ENCODE data around the gene TMPRSS5. TPM values are rescaled to one million over a fixed set of nuclear protein-coding genes. Genes with fewer than 3 reads are reported as not detected.

The TMPRSS5 gene
- total and polyA plus RNA-seq, 2 of the 8 experiments (the other 6 are each of a cell fraction or from before 2014, with no cell fraction given), result 0.54 to 0.78 TPM

DNA sequence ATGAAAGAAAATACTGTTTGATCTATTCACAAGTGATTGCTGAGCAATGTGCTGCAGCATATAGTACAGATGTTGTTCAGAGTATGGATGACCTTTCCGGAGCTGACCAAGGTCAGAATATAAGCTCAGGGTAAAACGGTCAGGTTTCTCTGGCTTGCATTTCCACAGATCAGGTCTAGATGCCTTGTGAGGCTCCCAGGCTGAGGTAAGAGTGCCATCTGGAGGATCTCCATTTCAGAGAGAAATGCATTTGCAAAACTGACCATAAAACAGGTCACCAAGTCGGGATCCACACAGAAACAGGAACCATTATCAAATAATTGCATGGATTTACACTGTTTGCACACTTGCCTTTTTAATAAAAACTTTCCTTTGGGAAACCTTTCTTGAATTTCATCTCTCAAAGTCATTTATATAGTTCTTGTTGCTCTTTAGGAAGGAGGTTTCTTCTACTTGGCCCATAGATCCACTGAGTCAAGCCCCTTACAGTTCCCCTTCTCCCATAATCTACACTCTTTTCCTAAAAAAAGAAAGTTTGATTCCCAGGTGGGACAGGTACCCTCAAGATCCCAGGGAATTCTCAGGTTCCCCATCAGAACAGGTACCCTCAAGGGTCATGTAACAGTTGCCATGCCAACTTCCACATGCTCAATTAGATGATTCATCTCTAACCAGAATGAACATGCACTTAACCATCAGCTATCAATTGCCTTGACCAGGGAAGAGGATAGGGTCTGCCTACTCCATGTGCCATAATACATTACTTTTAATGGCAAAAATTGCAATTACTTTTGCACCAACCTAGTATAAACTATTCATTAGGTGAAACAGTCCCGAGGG, 25.0 kb upstream of the TMPRSS5 start:
- WGBS, 2 experiments (ENCODE audit: extremely low coverage in 1 of 2, insufficient coverage in 1 of 2, insufficient read length in 1 of 2, insufficient replicate concordance in 2 of 2, low coverage in 1 of 2, low lambda C conversion rate in 2 of 2, missing lambda C conversion rate in 1 of 2), result 65% methylated on average over 4 of the region's 4 CpGs; no CpG with 5 or more reads in 1 of the 2 experiments
- Histone ChIP-seq H3K27ac (ENCODE audit: low read depth, low read length) (no peak overlapping the region), H3K79me1 (ENCODE audit: low read depth, low read length) (no peaks in the 10 kb centered on the region), H3K9me3 (ENCODE audit: insufficient read depth in 2 of 2, low read depth in 1 of 2, low read length in 1 of 2) (no peaks in the 10 kb centered on the region), H2BK12ac (ENCODE audit: low read depth, low read length) (no peak overlapping the region), H3K56ac (replicated peaks; ENCODE audit: insufficient read length, low read depth, low read length) (no peak overlapping the region), H2AFZ (ENCODE audit: low read length) (no peak overlapping the region), H3K27me3 (replicated peaks in 1 of 4; ENCODE audit: control insufficient read depth in 3 of 4, extremely low read depth in 1 of 4, insufficient read depth in 3 of 4, low read length in 3 of 4) (no peaks in the 10 kb centered on the region), H2BK120ac (replicated peaks; ENCODE audit: low read depth, low read length) (no peak overlapping the region), H2BK5ac (ENCODE audit: low read depth, low read length) (no peak overlapping the region), H3K18ac (ENCODE audit: extremely low read depth, low read length) (no peak overlapping the region), H2BK20ac (ENCODE audit: low read length) (no peak overlapping the region), H3K4me2 (ENCODE audit: insufficient read depth in 1 of 2, low read depth in 2 of 2, low read length in 2 of 2) (no peak overlapping the region), H3K79me2 (ENCODE audit: control insufficient read depth in 1 of 2, insufficient read depth in 2 of 2, low read length in 2 of 2) (no peaks in the 10 kb centered on the region), H3K4me3 (ENCODE audit: extremely low read depth in 1 of 4, insufficient read depth in 2 of 4, low read depth in 3 of 4, low read length in 4 of 4) (no peak overlapping the region), H4K5ac (ENCODE audit: insufficient read length, low read depth, low read length) (no peak overlapping the region), H3K23me2 (ENCODE audit: low read depth, low read length) (no peaks in the 10 kb centered on the region), H3K23ac (ENCODE audit: insufficient read length) (no peak overlapping the region), H3K4me1 (replicated peaks in 1 of 4; ENCODE audit: control insufficient read depth in 3 of 4, insufficient read depth in 4 of 4, low read length in 3 of 4) (no peaks in the 10 kb centered on the region), H3K9ac (replicated peaks in 1 of 4; ENCODE audit: extremely low read depth in 1 of 4, low read depth in 3 of 4, low read length in 3 of 4) (no peak overlapping the region), H2BK15ac (ENCODE audit: low read length) (no peak overlapping the region), H3K36me3 (ENCODE audit: control insufficient read depth in 2 of 4, insufficient read depth in 4 of 4, low read length in 3 of 4) (peaks cover 0 to 21% (median 13%) of the 10 kb centered on the region in 4 experiments; a peak in 5 of 8 replicates), H4K8ac (ENCODE audit: extremely low read depth, insufficient read depth, low read length) (no peak overlapping the region), H4K20me1 (replicated peaks in 1 of 2; ENCODE audit: control insufficient read depth in 1 of 2, insufficient read depth in 2 of 2, low read length in 2 of 2) (no peaks in the 10 kb centered on the region), H3K14ac (ENCODE audit: insufficient read length) (no peak overlapping the region), H3K4ac (replicated peaks; ENCODE audit: insufficient read length, low read depth, low read length) (no peak overlapping the region), H2AK5ac (ENCODE audit: low read depth, low read length) (no peak overlapping the region), H4K91ac (replicated peaks; ENCODE audit: insufficient read length, low read length) (no peak overlapping the region)
- ChIA-PET CTCF (ENCODE audit: partially characterized antibody) (interaction anchor here (0.6 to 5.8 kb wide), 63 partner anchors 9 to 1452 kb away, joined by 3 to 64 read pairs (median 4); no protein-coding TSS in a partner anchor), POLR2A (ENCODE audit: partially characterized antibody) (no interaction called here)
- TF ChIP-seq, protein P1, sequence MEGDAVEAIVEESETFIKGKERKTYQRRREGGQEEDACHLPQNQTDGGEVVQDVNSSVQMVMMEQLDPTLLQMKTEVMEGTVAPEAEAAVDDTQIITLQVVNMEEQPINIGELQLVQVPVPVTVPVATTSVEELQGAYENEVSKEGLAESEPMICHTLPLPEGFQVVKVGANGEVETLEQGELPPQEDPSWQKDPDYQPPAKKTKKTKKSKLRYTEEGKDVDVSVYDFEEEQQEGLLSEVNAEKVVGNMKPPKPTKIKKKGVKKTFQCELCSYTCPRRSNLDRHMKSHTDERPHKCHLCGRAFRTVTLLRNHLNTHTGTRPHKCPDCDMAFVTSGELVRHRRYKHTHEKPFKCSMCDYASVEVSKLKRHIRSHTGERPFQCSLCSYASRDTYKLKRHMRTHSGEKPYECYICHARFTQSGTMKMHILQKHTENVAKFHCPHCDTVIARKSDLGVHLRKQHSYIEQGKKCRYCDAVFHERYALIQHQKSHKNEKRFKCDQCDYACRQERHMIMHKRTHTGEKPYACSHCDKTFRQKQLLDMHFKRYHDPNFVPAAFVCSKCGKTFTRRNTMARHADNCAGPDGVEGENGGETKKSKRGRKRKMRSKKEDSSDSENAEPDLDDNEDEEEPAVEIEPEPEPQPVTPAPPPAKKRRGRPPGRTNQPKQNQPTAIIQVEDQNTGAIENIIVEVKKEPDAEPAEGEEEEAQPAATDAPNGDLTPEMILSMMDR (IDR thresholded peaks at IDR 0.05; ENCODE audit: control extremely low read depth in 1 of 3, insufficient read depth in 1 of 3, low read depth in 1 of 3, low read length in 3 of 3), result peak; percentile 11 to 77 (median 69)
- TF ChIP-seq RAD21 (IDR thresholded peaks at IDR 0.05 in 1 of 2, conservative IDR thresholded peaks at IDR 0.05 in 1 of 2; ENCODE audit: low read depth in 2 of 2, low read length in 2 of 2), result peak; percentile 97 to 98
- no peak for TF ChIP-seq HDAC2 (IDR thresholded peaks at IDR 0.05; ENCODE audit: borderline replicate concordance in 1 of 2, low read depth in 2 of 2, low read length in 2 of 2)
- TF ChIP-seq SIX5 (IDR thresholded peaks at IDR 0.05; ENCODE audit: low read depth, low read length), result no peak
- DNase-seq (ENCODE audit: low read depth in 1 of 2, low spot score in 2 of 2) (peak in 1 of 2 experiments; percentile 60), FAIRE-seq (peak; percentile 79)
